GM04504 (cell line): ENCODE data around the gene HAUS7.

Experiments used
- DNase-seq: peaks from one replicate; pipeline ENCODE4 v3.0.0-alpha.2; 2012; ENCODE audit warnings: low read depth

Gene HAUS7

DNA sequence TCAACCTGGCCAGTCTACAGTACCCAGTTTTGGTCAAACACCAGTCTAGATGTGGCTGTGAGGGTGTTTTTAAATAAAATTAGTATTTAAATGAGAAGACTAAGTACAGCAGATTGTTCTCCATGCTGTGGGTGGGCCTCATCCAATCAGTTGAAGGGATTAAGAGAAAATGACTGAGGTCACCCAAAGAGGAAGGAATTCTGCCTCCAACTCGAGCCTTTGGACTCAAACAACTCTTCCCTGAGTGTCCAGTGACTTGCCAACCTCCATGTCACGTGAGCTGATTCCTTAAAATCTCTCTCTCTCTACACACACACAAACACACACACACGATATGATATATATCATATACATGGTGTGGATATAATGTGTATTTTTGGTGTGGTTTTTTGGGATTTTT, 34.5 kb downstream of the HAUS7 start:
- no peak for DNase-seq

DNA sequence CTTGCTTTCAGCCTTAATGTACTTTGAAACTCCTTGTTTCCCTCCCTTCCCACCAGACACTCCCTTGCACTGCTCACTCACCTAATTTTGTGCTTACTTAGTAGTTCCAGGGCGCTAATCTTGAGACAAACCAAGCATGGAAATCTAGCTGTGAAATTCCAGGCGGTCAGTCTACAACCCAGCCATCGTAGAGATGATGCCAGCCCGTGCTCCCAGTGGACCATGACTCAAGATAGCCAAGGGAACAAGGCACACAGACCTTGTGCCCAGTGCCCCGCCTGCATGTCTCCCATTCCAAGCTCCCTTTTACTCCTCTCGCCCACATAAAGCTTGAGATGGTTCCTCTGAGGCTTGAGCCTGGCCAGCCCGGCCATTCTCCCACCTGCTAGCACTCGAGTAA, 35.6 kb downstream of the HAUS7 start:
- no peak for DNase-seq

DNA sequence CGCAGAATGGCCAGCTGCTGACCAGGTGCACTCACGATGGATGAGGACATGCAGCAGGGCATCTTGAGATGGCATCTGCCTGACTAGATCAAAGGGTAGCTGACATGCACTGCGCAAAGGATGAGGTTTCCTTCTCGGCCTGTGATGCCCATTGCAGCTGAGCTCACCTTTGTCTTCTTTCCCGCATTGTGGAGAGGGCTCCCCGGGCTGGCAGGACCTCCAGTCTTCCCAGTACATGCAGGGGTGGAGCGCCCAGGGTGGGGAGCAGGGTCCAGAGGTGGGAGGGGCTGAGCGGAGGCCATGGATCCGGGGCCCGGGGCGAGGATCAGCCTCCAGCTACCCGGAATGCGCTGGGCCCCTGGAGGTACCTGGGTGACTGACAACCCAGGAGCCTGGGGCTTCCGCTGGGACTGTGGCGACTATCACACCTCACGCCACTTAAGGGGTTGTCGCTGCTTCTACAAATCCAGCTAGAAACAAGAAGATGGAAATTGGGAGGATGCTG, 36.5 kb downstream of the HAUS7 start:
- DNase-seq = no peak

DNA sequence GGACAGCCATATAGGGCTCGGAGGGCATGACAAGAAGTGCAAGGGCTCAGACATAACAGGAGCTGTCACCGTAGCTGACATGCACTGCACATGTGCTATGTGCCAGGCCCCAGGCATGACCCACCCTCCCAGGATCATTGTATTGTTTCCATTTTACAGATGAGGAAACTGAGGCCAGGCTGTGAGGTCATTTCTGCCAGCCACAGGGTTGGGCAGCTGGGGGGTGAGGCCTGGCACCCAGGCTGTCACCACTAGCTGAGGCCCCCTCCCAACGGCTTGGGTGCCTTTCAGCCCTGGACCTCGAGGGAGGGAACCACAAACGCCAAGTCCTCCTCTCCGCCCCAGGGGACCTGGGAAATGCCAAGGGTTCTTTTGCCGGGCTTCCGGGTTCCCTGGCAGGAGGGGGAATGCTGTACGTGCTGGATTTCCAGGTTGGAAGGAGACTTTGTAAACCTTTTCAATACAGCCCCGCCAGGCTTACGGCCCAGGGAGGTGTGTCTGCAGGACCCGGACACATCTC, 37.2 kb downstream of the HAUS7 start:
- DNase-seq = no peak

DNA sequence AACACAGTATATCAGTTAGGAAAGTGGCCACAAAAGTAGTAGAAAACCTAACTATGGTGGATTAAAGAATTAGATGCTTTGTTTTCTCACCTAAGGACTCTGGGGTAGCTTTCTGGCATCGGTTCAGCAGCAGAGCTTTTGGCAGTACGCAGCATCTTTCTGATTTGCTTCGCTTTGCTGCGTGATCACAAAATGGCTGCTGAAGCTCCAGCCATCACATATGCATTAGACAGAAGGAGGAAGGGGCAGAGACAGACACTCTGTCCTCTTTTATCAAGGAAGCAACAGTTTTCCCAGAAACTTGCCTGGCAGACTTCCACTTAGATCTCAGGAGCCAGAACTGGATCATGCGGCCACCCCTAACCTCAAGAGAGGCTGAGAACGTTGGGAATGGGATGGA, 39.6 kb downstream of the HAUS7 start:
- DNase-seq = no peak

DNA sequence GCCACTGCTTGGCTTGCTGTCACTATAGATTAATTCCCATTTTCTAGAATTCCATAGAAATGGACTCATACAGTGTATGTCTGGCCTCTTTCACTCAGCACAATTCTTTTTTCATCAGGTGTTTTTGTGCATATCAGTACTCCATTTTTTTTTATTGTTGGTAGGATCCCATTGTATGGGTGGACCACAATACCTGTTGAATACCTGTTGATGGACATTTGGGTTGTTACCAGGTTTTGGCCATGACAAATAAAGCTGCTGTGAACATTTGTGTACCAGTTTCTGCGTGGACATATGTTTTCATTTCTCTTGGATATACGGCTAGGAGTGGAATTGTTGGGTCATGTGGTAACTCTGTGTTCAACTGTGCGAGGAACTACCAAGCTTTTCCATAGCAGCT, 44.2 kb downstream of the HAUS7 start:
- DNase-seq = no peak

DNA sequence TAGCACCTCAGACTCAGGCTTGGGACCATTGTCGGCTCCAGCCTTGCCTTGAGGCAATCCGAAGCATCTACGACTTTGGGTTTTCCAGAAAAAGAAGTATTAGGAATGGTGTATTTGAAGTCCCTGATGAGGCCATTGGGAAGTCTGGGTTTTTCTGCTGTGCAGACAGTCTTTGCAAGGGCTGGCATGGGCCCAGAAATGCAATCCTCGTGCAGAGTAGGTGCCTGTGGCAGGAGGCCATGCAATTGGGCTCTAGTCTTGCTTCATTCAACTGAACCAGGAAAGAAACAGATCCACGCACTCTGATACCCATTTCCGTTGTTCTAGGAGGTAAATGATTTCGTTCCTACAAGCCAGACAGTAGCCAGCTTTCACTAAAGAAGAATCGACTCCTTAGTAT, 46.7 kb downstream of the HAUS7 start:
- no peak for DNase-seq

DNA sequence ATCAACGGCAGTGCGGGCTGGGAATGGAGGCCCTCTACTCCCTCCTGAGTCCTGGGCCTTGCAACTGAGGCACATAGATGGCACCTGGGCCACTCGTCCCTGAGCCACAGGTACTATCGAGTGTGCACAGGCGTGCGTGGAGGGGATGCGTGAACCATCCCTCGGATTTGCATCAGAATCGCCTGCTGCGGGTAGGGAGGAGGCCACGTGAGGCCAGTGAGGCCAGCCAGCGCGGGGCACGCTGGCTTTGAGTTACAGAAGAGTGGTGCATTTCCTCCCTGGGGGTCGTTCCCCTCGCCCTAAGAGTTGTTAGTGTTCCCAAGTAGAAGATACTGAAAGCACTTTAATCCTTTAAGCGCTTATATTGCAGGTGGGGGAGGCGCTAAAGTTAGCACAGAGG, 48.5 kb downstream of the HAUS7 start:
- DNase-seq = no peak

DNA sequence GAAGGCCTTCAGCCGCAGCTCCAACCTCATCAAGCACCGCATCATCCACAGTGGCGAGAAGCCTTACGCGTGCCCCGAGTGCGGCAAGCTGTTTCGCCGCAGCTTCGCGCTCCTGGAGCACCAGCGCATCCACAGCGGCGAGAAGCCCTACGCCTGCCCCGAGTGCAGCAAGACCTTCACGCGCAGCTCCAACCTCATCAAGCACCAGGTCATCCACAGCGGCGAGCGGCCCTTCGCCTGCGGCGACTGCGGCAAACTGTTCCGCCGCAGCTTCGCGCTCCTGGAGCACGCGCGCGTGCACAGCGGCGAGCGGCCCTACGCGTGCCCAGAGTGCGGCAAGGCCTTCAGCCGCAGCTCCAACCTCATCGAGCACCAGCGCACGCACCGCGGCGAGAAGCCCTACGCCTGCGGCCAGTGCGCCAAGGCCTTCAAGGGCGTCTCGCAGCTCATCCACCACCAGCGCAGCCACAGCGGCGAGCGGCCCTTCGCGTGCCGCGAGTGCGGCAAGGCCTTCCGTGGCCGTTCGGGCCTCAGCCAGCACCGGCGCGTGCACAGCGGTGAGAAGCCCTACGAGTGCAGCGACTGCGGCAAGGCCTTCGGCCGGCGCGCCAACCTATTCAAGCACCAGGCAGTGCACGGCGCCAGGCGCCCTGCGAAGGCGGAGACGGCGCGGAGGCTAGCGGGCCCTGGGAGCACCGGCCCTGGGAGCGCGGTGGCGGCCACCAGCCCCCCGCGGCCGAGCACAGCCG, 49.4 kb downstream of the HAUS7 start:
- DNase-seq = no peak

DNA sequence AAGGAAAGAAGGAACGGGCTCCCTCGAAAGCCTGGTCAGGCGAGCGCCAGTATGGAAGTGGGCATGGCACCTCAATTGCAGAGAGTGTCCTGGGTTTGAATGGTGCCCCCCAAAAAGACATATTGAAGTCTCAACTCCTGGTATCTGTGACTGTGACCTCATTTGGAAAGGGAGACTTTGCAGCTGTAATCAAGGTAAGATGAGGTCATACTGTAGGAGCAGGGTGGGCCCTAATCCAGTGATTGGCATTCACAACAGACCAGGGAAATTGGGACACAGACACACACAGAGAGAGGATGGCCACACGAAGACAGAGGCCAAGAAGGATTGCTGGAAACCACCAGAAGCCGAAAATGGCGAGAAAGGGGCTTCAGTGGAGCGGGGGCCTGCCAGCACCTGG, 52.7 kb downstream of the HAUS7 start:
- no peak for DNase-seq

DNA sequence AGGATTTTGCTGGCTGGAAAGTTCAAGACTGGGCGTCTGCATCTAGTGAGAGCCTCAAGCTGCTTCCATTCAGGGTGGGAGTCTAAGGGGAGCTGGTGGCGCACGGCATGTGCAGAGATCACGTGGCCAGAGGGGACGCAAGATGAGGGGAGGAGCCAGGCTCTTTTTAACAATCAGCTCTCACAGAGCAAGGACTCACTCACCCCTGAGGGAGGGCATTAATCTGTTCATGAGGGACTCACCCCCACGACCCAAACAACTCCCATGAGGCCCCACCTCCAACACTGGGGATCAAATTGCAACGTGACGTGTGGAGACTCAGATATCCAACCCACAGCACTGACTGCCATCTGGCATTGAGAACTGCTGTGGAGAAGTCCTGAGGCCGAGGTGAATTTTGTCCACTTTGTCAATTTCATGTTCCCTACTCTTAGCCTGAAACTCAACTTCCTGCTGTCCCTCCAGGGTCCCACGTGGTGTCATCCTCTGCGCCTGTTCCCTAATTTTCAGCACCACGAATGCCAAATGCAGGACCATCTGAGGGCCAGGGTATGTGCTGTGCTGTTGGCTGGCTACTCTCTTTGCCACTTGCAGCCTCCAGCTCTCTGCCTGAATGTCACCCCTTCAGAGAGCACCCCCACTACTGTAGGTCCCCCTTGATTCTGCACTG, 53.5 kb downstream of the HAUS7 start:
- no peak for DNase-seq

DNA sequence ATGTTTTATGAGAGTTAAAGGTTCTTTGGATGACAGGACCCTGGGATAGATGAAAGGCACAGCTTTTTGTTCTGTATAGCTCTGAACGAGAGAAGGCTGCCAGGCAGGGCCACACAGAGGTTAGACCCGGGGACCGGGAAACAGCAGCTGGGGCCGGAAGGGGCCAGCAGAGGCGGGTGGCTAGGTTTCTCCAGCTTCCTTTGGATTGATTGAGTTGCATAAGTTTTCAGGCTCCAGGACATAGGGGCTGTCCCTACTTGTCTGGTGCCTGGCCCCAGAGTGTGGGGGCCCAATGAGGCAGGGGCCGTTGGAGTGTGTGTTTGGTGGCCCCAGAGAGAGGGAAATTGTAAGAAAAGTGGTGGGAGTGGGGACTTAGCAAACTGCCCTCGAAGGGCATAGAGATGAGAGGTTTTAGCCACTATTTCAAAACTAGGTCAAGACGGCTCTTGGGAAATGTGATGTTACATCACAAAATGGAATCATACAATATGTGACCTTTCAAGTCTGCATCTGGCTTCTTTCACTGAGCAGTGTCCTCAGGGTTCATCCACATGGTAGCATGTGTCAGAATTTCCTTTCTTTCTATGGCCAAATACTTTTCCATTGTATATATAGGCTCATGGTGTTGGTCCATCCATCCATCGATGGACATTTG, 55.4 kb downstream of the HAUS7 start:
- peak; percentile 6 for DNase-seq

DNA sequence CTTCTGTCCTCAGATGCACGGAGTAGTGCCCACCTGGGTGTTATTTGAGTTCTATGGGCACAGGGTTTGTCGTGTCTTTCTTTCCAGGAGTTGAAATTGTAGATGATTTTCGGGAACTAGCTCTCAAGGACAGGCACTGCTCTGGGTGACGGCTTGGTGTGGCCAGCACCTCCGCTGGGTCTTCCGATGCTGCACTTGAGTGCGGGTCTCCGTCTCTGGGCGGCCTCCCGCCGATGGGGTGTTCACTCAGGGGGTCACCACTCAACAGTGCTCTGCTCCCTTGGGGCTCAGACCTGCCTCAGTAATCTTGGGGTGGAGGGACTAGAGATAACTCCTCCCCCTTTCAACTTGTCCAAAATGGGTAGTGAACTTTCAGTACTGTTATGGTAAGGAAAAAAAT, 56.6 kb downstream of the HAUS7 start:
- no peak for DNase-seq

DNA sequence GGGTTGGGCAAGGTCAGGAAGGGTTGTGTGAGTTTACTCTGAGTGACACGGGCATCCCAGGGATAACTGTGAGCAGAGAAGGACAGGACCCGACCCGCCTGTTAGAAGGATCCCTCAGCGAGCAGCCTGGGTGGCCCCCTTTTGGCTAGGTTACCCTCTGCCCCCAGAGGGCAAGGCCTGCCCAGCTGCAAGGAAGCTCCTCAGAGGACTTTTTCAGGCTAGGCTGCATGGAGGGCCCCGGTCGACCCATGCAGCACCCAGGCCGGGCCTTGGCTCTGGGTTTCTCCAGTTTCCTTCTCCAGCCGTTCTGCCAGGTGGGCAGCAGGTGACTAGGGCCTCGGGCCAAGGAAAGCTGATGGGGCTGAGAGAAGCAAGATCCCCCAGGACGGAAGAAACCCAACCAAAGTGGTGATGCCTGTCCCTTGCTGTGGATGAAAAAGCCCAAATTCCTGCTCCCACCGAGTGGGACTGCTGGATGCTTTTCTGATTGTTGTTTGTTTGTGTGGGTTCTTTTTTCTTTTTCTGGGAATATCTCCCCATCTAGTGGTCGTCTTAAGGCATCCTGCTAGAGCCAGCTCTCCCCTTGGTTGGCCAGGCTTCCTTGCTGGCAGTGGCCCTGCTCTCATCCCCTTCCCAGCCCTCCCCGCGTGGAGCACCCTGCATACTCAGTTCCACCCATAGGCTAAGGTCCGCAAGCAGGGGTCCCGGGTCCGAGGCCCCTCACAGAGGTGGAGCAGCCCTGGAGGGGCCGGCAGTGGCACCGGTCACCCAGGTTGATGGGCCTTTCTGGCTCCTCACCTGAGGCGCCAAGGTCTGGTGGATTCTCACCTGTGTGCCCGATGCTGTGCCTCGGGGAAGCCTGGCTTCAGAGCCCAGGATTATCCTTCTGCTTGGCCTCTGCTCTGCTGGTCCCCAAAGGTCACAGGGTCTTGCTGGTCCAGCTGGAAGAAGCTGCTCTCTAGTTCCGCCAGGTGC, 57.3 kb downstream of the HAUS7 start:
- DNase-seq = no peak

DNA sequence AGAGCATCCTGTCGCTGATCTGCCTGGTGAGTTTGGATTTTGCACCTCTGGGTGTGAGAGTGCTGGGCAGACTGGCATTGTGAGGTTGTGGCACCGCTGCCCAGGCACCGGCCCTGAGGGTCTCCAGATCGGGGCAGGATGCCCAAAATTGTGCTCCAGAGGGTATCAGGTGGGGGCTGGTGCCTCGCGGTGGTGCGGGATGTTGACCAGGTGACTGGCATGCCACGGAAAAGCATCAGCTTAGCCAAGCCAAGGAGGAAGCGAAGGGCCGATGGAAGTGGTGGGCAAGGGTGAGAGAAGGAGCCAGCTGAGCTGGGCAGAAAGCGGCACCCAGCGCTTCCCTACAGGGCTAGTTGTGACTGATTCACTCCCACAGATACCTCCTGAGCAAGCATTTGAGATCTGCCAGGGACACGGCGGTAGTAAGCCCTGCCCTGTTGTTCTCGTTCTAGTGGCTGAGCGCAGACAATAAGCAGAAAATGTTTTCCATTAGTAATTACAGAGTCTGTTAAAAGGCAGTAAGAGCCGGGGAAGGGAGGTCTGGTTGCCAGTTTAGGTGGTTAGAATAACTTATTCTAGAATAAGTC, 58.3 kb downstream of the HAUS7 start:
- no peak for DNase-seq

DNA sequence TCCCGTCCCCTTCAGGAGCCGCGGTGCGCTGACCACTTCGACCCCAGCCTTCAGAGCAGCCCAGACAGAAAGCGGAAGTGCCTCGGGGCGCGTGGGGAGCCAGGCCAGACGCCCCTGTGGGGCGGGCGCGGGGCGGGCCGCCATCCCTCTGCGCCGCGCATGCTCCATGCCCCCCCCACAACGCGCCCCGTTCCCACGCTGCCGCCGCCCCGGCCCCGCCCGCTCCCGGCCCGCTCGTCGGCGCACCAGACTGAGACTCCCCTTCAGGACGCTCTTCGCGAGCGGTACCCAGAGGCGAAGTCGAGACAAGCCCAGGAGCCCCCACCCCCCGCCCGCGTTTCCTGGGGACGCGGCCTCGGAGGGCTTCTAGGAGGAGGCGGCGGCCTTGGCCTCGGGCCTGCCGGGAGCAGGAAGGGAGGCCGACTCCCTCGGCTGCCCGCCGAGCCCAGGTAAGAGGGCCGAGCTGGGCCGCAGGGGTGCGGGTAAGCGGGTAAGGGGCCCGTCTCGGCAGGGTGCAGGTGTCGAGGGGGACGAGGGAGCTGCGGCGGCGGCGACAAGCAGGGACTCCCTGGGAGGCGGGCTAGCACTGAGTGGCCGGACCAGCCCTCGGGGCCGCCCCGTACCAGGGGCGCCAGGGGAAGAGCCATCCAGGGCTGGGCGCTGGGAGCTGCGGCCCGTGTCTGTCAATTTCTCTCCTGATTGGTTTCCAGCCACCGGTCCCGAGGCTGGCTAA, 59.0 kb downstream of the HAUS7 start, which contains the start of gene ZFP92:
TSS of gene ZFP92 (plus strand) at position 218 of the 733 bp plus-strand sequence. CDS start 6,851 bp downstream, outside the sequence.
- no peak for DNase-seq

DNA sequence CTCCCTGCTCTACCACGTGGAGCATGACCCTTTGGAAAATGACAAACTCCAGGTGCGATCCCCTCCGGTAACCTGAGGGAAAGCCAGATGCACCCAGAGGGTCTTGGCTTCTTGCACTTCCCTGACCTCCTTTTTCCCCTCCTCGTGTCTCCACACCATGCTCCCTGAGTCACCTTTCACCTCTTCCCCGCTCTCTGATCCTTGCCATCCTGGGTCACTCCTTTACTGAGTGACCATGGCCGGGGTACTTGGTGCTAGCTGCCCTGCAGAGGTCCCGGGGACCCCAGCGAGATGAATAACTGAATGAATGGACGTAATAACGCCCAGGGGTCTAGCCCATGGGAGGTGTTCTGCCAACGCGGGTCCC, 59.5 kb downstream of the HAUS7 start:
- no peak for DNase-seq

DNA sequence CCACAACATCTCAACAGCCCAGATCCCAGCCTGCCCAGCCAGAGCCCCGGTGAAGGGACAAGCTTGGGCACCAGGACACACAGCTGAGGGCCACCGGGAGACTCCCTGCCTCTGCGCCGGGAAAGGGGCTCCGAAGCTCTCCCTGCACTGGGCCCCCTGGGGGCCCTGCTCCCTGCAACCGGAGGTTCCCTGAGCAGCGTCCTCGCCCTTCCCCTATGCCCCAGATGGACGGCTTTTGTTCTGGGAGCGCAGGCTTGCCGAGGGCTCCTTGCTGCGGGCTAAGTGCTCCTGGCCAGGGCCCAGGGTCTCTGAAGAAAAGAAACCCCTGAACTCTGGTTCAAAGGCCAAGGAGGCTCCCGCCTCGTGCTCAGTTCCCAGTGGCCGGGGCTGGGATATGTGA, 60.0 kb downstream of the HAUS7 start:
- DNase-seq = no peak

DNA sequence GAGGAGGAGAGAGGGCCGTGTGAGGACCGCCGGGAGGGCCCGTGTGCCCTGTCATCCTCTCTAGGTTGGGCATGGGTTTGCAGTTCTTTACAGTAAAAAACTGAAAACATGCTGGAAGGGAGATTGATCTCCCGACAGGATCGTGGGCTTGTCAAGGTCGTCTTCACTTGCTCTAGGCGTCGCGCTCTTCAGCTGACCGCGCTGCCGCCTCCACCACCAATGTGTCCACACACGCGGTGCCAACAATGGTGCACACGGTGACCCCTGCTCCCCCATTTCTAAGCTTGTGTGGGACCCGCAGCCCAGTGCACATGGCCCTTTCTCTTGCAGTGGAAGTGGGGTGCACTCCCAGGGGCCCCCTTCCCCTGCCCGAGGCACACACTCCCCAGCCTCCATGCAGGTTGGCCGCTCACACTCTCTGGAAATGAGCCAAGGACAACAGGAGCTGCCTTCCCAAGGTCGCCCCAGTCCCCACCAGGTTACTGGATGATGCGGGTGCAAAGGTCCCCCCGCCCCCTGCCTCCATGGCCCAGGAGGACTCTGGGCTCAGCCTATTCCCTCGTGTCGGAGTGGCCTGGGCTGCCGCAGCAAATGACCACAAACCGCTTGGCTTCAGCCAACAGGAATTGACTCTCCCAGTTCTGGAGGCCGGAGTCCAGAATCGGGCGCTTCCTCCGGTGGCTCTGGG, 60.8 kb downstream of the HAUS7 start:
- no peak for DNase-seq

DNA sequence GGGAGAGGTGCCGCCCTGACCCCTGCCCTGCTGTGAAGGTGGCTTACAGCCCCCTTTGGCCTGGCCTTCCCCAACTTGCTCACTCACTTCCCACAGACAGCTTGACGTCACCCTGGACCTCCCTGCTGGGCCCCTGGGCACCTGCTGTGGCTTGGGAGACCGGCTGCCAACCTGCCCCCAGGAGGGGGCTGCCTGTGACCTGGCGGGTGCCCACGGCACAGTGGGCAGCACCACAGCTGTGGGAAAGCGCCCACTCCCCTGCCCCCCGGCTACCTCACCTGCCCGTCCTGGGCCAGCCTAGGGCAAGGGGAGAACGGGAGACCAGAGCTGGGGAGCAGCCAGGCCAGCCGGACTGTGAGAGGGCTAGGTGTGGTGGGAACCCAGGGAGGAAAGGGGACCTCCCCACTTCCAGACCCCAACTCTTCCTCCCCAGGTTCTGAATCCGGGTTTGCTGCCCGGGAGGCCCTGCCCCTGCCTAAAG, 61.5 kb downstream of the HAUS7 start:
- no peak for DNase-seq
